Astrocyte of the spinal cord (primary cell): ENCODE data around the gene RPL3.

Experiments
- DNase-seq: peaks from one replicate; pipeline ENCODE4 v3.0.0; 2011; ENCODE audit warnings: low read depth, low spot score
- H3K4me3 ChIP-seq: 2 replicates; pipeline ENCODE4 v1.5.1; 2011; ENCODE audit warnings: low read depth, mild to moderate bottlenecking, low read length, moderate library complexity
- CTCF ChIP-seq: IDR thresholded peaks from 2 replicates; pipeline ENCODE4 v1.5.1; 2012; ENCODE audit warnings: low read depth, mild to moderate bottlenecking, low read length, inconsistent platforms
- in situ Hi-C: cut with HindIII; loops from 2 replicates; pipeline ENCODE4 v1.10.0; 2017; ENCODE audit warnings: low sequenced_read_pairs

The RPL3 gene

DNA sequence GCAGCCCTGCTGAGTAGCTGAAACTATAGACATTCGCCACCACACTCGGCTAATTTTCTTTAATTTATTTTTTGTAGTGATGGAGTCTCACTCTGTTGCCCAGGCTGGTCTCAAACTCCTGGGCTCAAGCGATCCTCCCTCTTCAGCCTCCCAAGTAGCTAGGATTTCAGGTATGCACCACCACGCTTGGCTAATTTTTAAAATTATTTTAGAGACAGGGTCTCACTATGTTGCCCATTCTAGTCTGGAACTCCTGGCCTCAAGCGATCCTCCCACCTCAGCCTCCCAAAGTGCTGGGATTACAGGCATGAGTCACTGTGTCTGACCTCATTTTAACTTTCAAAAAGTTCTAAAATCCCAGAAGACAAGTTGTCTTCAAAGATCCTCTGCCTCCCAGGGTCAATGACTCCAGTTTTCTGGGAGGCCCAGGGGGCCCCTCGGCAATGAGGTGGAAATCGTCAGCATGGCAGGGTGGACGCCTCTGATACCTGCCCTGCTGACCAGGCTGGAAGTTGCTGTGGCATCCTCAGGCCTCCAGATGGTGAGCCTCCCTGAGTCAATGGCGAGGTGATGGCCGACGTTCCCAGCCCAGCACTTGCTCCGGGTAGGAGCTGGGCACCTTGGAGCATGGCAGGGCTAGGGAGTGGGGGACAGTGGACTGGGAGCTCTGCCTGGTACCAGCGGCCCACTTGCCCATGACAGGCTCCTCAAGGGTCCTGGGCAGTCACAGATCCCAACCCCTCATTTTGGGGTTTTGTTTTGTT, 31.1 kb downstream of the RPL3 start:
- in situ Hi-C loops: no loop called here
- DNase-seq: no peak
- no peak overlapping the region for H3K4me3 ChIP-seq
- TF ChIP-seq CTCF: no peak

DNA sequence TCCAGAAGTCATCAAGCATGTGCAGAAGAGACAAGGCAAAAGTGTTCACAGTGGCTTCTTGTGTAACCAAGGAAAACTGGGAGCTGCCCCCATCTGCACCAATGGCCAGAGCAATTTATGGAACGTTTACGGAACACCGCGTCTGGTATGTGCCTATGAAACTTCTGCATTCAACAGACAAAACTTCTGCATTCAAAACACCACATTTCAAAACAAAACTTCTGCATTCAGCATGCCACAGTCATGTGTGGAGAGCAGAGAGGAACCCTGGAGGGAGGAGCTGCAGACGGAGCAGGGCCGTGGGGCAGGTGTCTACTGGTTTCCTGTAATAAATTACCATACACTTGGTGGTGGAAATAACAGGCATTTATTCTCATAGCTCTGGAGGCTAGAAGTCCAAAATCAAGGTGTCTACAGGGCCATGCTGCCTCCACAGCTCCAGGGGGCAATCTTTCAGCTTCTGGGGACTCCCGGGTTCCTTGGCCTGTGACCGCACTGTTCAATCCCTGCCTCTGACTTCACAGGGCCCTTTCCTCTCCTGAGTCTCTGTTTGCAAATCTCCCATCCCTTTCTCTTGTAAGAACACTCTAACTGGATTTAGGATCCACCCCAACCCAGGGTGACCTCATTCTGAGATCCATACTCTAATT, 32.2 kb downstream of the RPL3 start:
- H3K4me3 ChIP-seq: no peak overlapping the region
- no peak for TF ChIP-seq CTCF
- DNase-seq: no peak
- in situ Hi-C loops: no loop called here

DNA sequence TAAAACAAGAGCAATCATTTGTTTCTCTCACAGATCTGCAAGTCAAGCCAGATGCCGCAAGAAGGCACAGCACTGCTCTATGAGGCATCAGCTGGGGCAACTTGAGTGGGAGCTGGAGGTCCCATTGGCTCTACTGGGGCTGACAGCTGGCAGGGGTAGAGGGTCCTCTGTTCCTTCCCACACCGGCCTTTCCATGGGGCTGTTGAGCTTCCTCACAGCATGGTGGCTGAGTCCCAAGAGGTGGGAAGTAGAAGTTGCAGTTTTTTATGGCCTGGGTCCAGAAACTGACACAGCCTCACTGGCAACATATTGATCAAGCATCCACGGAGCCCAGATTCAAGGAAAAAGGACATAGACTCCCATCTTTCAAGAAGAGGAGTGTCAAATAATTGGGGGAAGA, 34.4 kb downstream of the RPL3 start:
- no peak for DNase-seq
- in situ Hi-C loops: no loop called here

DNA sequence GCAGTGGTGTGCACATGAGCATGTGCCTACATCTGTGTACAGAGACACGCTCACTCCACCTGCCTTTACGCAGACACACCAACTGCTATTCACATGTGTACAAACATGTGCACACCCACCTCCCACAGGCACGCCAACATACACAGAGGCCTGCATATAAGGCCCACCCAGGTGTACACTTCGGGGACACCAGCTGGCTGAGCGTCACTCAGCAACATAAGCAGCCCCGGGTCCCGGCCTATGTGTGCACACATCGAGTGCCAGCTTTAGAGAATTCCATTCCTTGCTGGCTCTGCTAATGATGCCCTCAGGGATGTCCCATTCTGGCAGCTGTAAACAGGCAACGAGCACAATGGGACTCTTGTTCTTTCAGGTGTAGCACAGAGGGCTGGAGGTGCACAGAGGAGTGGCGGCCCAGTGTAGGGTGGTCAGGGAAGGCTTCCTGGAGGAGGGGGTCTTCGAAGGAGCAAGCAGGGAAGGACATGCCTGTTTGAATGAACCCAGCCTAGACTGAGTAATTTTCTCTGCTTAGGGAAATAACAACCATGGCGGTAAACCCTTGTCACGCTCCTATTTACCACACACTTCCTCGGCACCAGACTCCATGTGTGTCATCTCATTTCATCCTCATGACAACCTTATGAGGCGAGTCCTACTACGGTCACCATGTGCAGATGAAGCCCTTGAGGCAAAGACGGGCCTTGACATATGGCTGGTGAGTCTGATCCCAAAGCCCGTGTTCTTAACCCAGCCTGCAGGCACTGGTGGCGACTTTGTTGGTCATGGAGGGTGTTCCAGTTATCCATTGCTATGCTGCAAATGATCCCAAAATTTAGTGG, 35.1 kb downstream of the RPL3 start:
- in situ Hi-C loops: no loop called here
- TF ChIP-seq CTCF: no peak
- H3K4me3 ChIP-seq: no peak overlapping the region
- no peak for DNase-seq

More for the DNA sequence above, 34.4 kb downstream of the RPL3 start:
- no peak overlapping the region for H3K4me3 ChIP-seq
- no peak for TF ChIP-seq CTCF

- H3K4me3 ChIP-seq: no peak overlapping the region
- in situ Hi-C loops: no loop called here
- DNase-seq: no peak
- no peak for TF ChIP-seq CTCF
Observed at GRCh38 chr22:39283322-39284141, 35.9 kb downstream of the RPL3 start.
